ENCODE data around the gene SORBS2.

GRCh38 chr4:185752872-185753271 is 59.1 kb downstream of the SORBS2 start:
- no peak for TF ChIP-seq EZH2 (IDR thresholded peaks at IDR 0.05; ENCODE audit: insufficient read depth, poor library complexity, severe bottlenecking)
- TF ChIP-seq EZH2phosphoT487 (IDR thresholded peaks at IDR 0.05; ENCODE audit: insufficient read depth, low read depth) = no peak

All from GM23248 (cell line).